Fibroblast of the aortic adventitia (primary cell): ENCODE measurements around the gene F2RL2. TPM values are rescaled to one million over a fixed set of nuclear protein-coding genes. Genes with fewer than 3 reads are reported as not detected.

ENCODE experiments used
- DNase-seq: peaks from one replicate; pipeline ENCODE4 v3.0.0-alpha.2; 2010; ENCODE audit warnings: low read depth
- H3K4me3 ChIP-seq: 2 replicates; pipeline ENCODE4 v1.5.1; 2011; ENCODE audit warnings: low read depth, mild to moderate bottlenecking, control low read depth, low read length, moderate library complexity
- CTCF ChIP-seq: IDR thresholded peaks from 2 replicates; pipeline ENCODE4 v1.5.1; 2011; ENCODE audit warnings: mild to moderate bottlenecking, low read length, control low read depth, inconsistent platforms; ENCODE audit not compliant: insufficient read depth
- total RNA-seq: library from RNA; depleted of rRNA; stranded (reverse); fragments of >200 nt; gene quantifications from 2 replicates; pipeline ENCODE4 v1.2.3, GENCODE V29; 2012; ENCODE audit warnings: low replicate concordance

The F2RL2 gene
- total RNA-seq, 1 donor = 18.6 TPM

GRCh38 chr5:76582230-76583162 is 40.7 kb downstream of the F2RL2 start:
- no peak for TF ChIP-seq CTCF
- peak; percentile 79 for DNase-seq
- no peak overlapping the region for H3K4me3 ChIP-seq

- H3K4me3 ChIP-seq = no peak overlapping the region
- DNase-seq = no peak
- TF ChIP-seq CTCF = no peak
Measured at GRCh38 chr5:76580981-76581380, 42.2 kb downstream of the F2RL2 start.

DNA sequence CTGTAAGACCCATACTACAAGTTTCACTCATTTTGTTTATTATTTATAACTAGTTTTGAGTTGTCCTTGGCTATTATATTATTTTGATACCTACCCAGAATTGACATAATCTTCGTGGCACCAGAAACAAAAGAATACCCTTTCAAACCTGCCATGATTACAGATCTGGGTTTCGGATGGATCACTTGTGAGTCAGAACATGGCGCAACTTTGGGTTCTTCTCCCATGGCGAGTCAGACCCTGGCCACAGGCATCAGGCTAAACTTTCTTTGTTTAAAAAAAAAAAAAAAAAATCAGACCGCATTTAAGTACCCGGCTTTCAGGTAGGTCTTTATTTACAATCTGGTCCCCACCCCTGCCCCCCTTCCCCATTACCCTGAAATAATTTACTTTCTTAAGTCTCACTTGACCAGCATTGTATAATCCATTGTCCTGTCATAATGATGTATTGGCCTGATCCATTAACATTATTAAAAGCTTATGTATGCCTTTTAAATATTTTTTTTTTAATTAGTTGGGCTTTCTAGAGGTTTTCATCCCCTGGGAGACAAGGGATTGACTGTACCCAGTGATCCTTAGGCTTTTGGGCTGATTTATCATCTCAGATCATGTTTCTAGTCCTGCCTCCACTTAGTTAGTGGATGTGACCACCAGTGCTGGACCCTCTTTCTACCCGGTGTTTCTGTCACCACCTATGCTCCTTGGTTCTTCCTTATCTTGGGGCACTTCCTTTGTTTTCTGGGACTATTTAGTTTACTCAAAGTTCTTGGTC is 43.9 kb downstream of the F2RL2 start:
- no peak for TF ChIP-seq CTCF
- no peak overlapping the region for H3K4me3 ChIP-seq
- DNase-seq = peak; percentile 53

GRCh38 chr5:76576996-76577395 is 46.2 kb downstream of the F2RL2 start:
- TF ChIP-seq CTCF = no peak
- no peak overlapping the region for H3K4me3 ChIP-seq
- no peak for DNase-seq

GRCh38 chr5:76576450-76576849 is 46.8 kb downstream of the F2RL2 start:
- no peak overlapping the region for H3K4me3 ChIP-seq
- no peak for DNase-seq
- no peak for TF ChIP-seq CTCF

DNA sequence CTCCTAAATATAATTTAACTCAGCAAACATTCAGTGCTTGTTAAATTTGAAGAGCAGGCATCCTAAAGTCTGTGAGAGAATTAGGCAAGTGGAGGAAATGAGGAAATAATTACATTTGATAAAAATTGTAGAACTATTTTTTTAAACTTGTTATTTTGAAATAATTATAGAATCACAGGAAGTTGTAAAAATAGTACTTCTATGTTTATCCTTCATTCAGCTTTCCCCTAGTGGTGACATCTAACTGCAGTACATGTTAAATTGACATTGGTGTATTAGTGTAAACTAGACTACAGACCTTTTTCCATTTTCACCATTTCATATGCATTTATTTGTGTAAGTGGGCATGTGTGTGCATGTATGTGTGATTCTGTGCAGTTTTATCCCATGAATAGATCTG is 51.6 kb downstream of the F2RL2 start:
- no peak overlapping the region for H3K4me3 ChIP-seq
- peak; percentile 7 for TF ChIP-seq CTCF
- DNase-seq = no peak
